Thymus (tissue), 14 donors: ENCODE data around the gene CDKL1. TPM values are rescaled to one million over a fixed set of nuclear protein-coding genes. Genes with fewer than 3 reads are reported as not detected.

Experiments
- DNase-seq, 9 donors: peaks; one replicate each; pipeline ENCODE4 v3.0.0-alpha.2; 2013; ENCODE audit warnings: low spot score in 9 of 9, low read depth in 6 of 9, missing footprints in 1 of 9
- H3K27ac ChIP-seq, 2 donors: one replicate each; pipeline ENCODE4 v1.5.1; 2013; ENCODE audit warnings: control low read depth in 1 of 2, low read depth in 1 of 2, low read length in 1 of 2, mild to moderate bottlenecking in 1 of 2, moderate library complexity in 1 of 2
- H3K27me3 ChIP-seq, 2 donors: one replicate each; pipeline ENCODE4 v1.5.1; 2013; ENCODE audit warnings: low read length in 1 of 2; ENCODE audit not compliant: control insufficient read depth in 2 of 2, insufficient read depth in 1 of 2
- H3K36me3 ChIP-seq, 2 donors: one replicate each; pipeline ENCODE4 v1.5.1; 2013; ENCODE audit warnings: low read length in 1 of 2, mild to moderate bottlenecking in 1 of 2, moderate library complexity in 1 of 2; ENCODE audit not compliant: control insufficient read depth in 2 of 2, insufficient read depth in 2 of 2
- H3K4me1 ChIP-seq, 2 donors: one replicate each; pipeline ENCODE4 v1.5.1; 2013; ENCODE audit warnings: low read length in 2 of 2; ENCODE audit not compliant: control insufficient read depth in 2 of 2, insufficient read depth in 2 of 2
- H3K4me3 ChIP-seq, 2 donors: one replicate each; pipeline ENCODE4 v1.5.1; 2013; ENCODE audit warnings: low read length in 2 of 2, control low read depth in 1 of 2, mild to moderate bottlenecking in 1 of 2
- H3K9me3 ChIP-seq, 2 donors: one replicate each; pipeline ENCODE4 v1.5.1; 2013; ENCODE audit warnings: low read length in 1 of 2, mild to moderate bottlenecking in 1 of 2; ENCODE audit not compliant: control insufficient read depth in 2 of 2, insufficient read depth in 1 of 2
- WGBS: extraction: QIAGEN DNeasy Blood & Tissue Kit; methylation state at CpG from one replicate; pipeline ENCODE4 v1.1.7; 2013; 5-methylcytosine and 5-hydroxymethylcytosine counted together
- long read RNA-seq, 10 donors: transcript quantifications; one replicate each; lab custom pipeline, GENCODE V29; 2026
- polyA plus RNA-seq: library from polyadenylated mRNA; stranded (reverse); fragments of 200-250 nt; gene quantifications from one replicate; pipeline ENCODE4 v1.2.3, GENCODE V29; 2013
- total RNA-seq: library from RNA; stranded (reverse); fragments of 120-200 nt; gene quantifications from one replicate; pipeline ENCODE4 v1.2.4, GENCODE V29; 2013
- donor health status: healthy.

The CDKL1 gene
- total RNA-seq, result 3.3 TPM
- polyA plus RNA-seq, result 2.4 TPM
- long read RNA-seq, donor 1, result 0 reads
- long read RNA-seq, donor 2, result 0 reads
- long read RNA-seq, donor 3, result 0 reads
- long read RNA-seq, donor 4, result 0 reads
- long read RNA-seq, donor 5, result 0 reads
- long read RNA-seq, donor 6, partial matches to known transcripts, result 5 of 6 reads
- long read RNA-seq, donor 6, other reads (novel, unspliced or antisense), result 0 of 6 reads
- long read RNA-seq, donor 7, result 0 reads
- long read RNA-seq, donor 8, result 0 reads
- long read RNA-seq, donor 9, result 0 reads
- long read RNA-seq, donor 10, result 0 reads

DNA sequence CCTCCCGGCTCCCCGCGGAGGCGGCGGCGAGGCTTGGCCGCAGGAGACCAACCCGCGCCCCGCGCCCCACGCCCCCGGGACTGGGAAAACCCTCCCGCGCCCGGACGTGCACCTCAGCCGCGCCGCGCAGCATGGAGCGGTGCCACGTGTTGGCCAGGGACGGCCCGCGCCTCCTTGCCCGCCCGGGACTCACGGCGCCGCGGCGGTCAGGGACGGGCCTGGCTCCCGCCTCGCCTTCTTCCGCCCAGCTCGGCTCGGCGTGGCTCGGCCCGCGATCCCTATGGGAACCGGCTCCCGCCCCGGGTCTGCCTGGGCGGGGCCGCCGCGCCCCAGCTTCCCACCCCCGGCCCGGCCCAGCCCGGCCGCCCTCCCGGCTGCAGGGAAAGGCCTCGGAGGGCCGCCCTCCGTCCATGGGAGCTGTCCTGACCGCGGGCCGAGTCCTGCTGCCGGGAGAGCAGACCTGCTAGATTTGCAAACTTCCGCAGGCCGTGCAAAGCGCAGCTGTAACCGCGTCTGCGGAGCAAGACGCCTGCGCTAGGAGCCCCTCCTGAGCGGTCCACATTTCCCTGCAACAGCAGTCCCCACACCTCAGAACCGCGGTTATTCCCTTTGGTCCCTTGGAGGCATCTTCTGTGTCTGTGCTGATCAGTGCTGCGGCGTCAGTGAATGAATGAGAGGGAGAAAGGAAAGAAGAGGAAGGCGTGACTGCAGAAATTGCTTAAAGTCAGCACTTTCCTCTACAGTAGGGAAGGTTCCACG, at the start of gene CDKL1:
Gene CDKL1, minus strand, starts transcription at position 251 of the 759 bp plus-strand sequence. CDS start 1,013 bp downstream, outside the sequence.
- Histone ChIP-seq H3K36me3 (no peaks in the 10 kb centered on the region), H3K4me1 (peaks cover 0 to 3% of the 10 kb centered on the region in 2 donors), H3K27me3 (peaks cover 0 to 14% of the 10 kb centered on the region in 2 donors), H3K27ac (no peak within 1 kb of the TSS), H3K4me3 (peak within 1 kb of the TSS; percentile 47 to 51), H3K9me3 (no peaks in the 10 kb centered on the region)
- DNase-seq, result peak in 7 of 9 donors; percentile 10 to 57 (median 22)
- WGBS, result under 1% methylated on average over 76 of the region's 77 CpGs

- Histone ChIP-seq H3K27ac (no peak overlapping the region), H3K36me3 (peaks cover 8 to 25% of the 10 kb centered on the region in 2 donors), H3K4me1 (no peaks in the 10 kb centered on the region), H3K9me3 (no peaks in the 10 kb centered on the region), H3K27me3 (no peaks in the 10 kb centered on the region), H3K4me3 (no peak overlapping the region)
- no peak for DNase-seq
Measured at GRCh38 chr14:50434528-50434927, 37.8 kb upstream of the CDKL1 start.

- no peak overlapping the region for H3K27ac ChIP-seq
- no peak for DNase-seq
- H3K9me3 ChIP-seq, result no peaks in the 10 kb centered on the region
- no peaks in the 10 kb centered on the region for H3K4me1 ChIP-seq
- H3K27me3 ChIP-seq, result no peaks in the 10 kb centered on the region
- H3K4me3 ChIP-seq, result no peak overlapping the region
- peaks cover 8 to 14% of the 10 kb centered on the region in 2 donors for H3K36me3 ChIP-seq
- 93% methylated on average over 1 of the region's 1 CpG for WGBS
Measured at GRCh38 chr14:50432131-50432530, 35.5 kb upstream of the CDKL1 start.

DNA sequence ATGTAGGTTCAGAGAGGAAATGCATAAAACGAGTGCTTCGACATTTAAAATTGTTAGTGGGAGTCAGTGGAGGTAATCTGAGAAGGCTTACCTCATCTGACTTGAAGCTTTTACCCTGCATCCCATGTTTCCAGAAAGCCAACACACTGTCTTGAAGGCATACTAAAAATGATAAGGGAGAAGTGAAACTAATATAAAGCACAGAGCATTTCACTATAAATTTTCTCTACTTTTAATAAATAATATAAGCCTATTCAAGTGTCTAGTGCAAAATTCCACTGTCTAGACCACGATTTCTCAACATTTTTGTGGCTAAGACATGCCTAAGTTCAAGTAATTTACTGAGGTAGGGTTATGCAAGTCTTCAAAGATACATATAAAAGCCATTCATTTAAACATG, 29.1 kb upstream of the CDKL1 start:
- Histone ChIP-seq H3K9me3 (no peaks in the 10 kb centered on the region), H3K4me3 (no peak overlapping the region), H3K4me1 (no peaks in the 10 kb centered on the region), H3K36me3 (peaks cover 11 to 23% of the 10 kb centered on the region in 2 donors), H3K27ac (no peak overlapping the region), H3K27me3 (no peaks in the 10 kb centered on the region)
- WGBS, result 94% methylated on average over 3 of the region's 3 CpGs
- DNase-seq, result no peak

DNA sequence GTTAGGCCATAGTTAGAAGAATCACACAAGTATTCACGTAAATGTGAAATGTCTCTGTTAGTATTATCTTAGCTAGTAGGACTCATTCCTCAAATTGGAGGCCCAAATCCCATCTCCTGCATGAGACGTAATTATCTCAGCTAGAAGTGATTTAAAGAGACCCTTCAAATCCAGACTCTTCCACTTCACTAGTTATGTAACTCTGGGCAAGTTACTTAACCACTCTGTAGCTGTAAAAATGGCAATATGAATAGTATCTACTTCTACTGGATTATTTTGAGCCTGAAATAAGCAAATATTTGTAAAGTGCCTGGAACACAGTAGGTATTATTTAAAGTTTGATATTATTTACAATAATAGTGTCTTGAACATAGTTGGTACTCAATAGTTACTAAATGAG, 28.4 kb upstream of the CDKL1 start:
- H3K36me3 ChIP-seq, result peaks cover 11 to 23% of the 10 kb centered on the region in 2 donors
- WGBS, result over 99% methylated on average over 2 of the region's 2 CpGs

GRCh38 chr14:50423529-50423928, 26.8 kb upstream of the CDKL1 start:
- WGBS, result 98% methylated on average over 3 of the region's 3 CpGs
- Histone ChIP-seq H3K4me1 (no peaks in the 10 kb centered on the region), H3K4me3 (no peak overlapping the region), H3K36me3 (peaks cover 11 to 23% of the 10 kb centered on the region in 2 donors), H3K9me3 (no peaks in the 10 kb centered on the region), H3K27ac (no peak overlapping the region), H3K27me3 (no peaks in the 10 kb centered on the region)
- DNase-seq, result no peak

More for the DNA sequence above, 28.4 kb upstream of the CDKL1 start:
- no peaks in the 10 kb centered on the region for H3K4me1 ChIP-seq
- no peak overlapping the region for H3K27ac ChIP-seq
- no peaks in the 10 kb centered on the region for H3K9me3 ChIP-seq
- H3K27me3 ChIP-seq, result no peaks in the 10 kb centered on the region
- H3K4me3 ChIP-seq, result no peak overlapping the region
- no peak for DNase-seq

DNA sequence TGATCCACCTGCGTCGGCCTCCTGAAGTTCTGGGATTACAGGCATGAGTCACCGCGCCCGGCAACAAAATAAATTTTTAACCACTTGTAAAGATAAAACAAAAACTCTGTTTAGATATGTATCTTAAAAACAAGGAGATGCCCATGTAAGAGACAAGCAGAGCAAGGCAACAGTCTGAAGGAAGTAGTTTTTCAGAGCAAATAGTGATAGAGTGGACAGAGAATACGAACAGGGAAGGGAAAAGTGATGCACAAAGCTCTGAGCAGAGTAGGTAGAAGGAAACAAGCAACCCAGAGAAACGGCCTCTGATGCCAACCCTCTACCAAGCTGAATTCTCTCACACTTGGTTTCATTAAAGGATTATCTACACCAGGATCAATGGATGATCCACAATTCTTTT, 24.8 kb upstream of the CDKL1 start:
- Histone ChIP-seq H3K27me3 (no peaks in the 10 kb centered on the region), H3K4me1 (no peaks in the 10 kb centered on the region), H3K36me3 (peaks cover 14 to 25% of the 10 kb centered on the region in 2 donors), H3K9me3 (no peaks in the 10 kb centered on the region), H3K4me3 (no peak overlapping the region), H3K27ac (no peak overlapping the region)
- 97% methylated on average over 7 of the region's 7 CpGs for WGBS
- DNase-seq, result no peak

DNA sequence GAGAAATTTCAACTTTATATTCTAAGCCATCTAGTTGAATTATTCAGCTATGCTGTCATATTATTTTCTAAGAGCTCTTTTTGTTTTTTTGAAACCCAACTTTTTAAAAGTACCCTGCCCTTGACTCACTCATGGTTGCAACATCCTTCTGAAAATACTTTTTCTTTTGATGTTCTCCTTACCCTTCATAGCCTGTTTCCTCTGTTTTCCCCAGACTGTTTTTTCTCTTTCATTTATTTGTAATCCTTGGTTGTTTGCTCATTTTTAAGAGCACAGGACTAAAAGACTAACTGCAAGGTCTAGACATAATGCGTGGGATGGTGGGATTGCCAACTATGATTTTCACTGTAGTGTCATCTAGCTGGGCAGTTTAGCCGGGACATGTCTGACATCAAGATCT, 21.2 kb upstream of the CDKL1 start:
- no peaks in the 10 kb centered on the region for H3K27me3 ChIP-seq
- H3K4me1 ChIP-seq, result no peaks in the 10 kb centered on the region
- no peak overlapping the region for H3K4me3 ChIP-seq
- H3K27ac ChIP-seq, result no peak overlapping the region
- no peak for DNase-seq
- WGBS, result 95% methylated on average over 2 of the region's 2 CpGs
- H3K36me3 ChIP-seq, result peaks cover 10 to 12% of the 10 kb centered on the region in 2 donors
- no peaks in the 10 kb centered on the region for H3K9me3 ChIP-seq

GRCh38 chr14:50410921-50411320, 14.2 kb upstream of the CDKL1 start:
- no peak overlapping the region for H3K4me3 ChIP-seq
- no peak for DNase-seq
- 95% methylated on average over 1 of the region's 1 CpG for WGBS
- no peaks in the 10 kb centered on the region for H3K4me1 ChIP-seq
- no peak overlapping the region for H3K27ac ChIP-seq
- no peaks in the 10 kb centered on the region for H3K36me3 ChIP-seq
- H3K27me3 ChIP-seq, result no peaks in the 10 kb centered on the region
- H3K9me3 ChIP-seq, result no peaks in the 10 kb centered on the region
